ENCODE results near the gene HMMR. TPM values are rescaled to one million over a fixed set of nuclear protein-coding genes. Genes with fewer than 3 reads are reported as not detected.

HMMR gene
- polyA plus RNA-seq, 1 donor from 2014 or later: 3.5 TPM

Small RNA genes within 50 kb of the gene (small RNA-seq; reads per million reads assigned to genes)
- 0 reads per million in 3 experiments for gene AC008723.1

Other genes with a start within 250 kb of the HMMR start
- 106 and 115 TPM in 2 replicates for gene CCNG1, start 23.0 kb upstream of the HMMR start, polyA plus RNA-seq
- 17.7 and 28.2 TPM in 2 replicates for gene NUDCD2, start 530 bp upstream of the HMMR start, polyA plus RNA-seq
- 28.5 and 31.8 TPM in 2 replicates for gene MAT2B, start 45.0 kb downstream of the HMMR start, polyA plus RNA-seq